ENCODE data around the gene TMEM63C.

Gene TMEM63C

DNA sequence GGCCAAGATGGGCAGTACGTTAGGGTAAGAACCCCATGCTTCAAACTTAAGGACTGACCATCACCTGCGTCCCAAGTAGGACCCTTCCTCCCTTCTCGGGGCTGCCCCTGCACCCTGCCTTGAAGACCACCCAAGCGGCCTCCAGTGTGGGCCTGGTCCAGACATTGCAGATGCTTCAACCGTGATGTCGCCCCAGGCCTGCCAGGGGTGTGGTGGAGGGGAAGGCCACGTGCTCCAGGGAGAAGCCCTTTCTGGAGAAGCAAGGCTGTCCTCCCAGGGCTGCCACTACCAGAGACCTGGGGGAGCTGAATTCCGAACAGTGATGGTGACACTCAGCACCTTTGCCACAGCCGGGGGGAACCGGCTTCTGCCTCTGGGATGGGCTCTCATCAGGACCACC is 76.1 kb downstream of the TMEM63C start:
- DNase-seq: no peak

GRCh38 chr14:77258566-77258965 is 77.0 kb downstream of the TMEM63C start:
- DNase-seq: no peak

- DNase-seq: no peak
Measured at GRCh38 chr14:77259025-77259715, 77.6 kb downstream of the TMEM63C start.

GRCh38 chr14:77260199-77260598 is 78.6 kb downstream of the TMEM63C start:
- DNase-seq: no peak

- no peak for DNase-seq
Measured at GRCh38 chr14:77260631-77261030, 79.0 kb downstream of the TMEM63C start.

DNA sequence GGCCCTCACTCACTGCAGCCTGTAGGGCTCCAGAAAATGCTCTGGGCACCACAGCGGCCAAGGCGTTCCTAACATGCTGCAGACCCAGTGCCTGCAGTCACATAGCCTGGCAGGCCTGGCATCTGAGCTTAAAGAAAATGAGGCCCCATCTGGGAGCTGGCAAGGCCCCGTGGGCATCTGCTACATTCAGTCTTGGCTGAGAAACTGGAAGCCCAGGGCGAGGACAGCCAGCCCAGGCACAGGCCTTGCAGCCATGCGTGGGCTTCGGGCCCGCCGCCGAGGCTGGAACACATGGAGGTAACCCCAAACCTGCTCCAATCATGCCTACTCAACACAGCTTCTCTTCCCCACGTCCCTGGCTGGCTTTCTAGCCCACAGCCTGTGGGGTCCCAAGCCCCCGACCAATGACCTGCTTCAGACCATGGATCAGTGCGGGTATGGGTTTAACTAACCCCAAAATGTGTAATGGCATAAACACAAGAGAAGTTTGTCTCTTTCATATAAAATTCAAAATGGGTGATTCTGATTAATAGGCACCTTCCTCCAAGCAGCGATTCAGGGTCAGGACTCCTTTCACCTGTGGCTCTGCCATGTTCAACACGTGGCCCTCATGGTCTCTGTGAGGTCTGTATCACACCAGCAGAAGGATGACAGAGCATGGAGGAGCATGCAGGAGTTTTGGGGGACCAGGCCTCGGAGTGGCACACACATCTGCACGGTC is 83.0 kb downstream of the TMEM63C start:
- no peak for DNase-seq

DNA sequence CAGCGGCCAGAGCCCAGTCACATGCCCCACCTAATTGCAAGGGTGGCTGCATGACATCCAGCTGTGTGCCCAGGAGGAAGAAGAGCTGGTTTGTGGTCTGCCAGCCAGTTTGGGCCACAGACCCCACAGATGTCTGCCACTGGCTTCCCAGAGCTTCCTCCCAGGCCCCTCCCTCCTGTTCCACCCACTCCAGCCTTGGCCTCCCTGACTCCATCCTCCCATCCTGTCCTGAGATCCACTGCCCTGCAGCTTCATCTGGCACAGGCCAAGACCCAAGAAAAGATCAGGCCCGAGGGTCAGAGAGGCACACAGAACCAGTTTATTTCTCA is 83.6 kb downstream of the TMEM63C start:
- DNase-seq: no peak

- no peak for DNase-seq
Measured at GRCh38 chr14:77265561-77266335, 84.2 kb downstream of the TMEM63C start.

DNA sequence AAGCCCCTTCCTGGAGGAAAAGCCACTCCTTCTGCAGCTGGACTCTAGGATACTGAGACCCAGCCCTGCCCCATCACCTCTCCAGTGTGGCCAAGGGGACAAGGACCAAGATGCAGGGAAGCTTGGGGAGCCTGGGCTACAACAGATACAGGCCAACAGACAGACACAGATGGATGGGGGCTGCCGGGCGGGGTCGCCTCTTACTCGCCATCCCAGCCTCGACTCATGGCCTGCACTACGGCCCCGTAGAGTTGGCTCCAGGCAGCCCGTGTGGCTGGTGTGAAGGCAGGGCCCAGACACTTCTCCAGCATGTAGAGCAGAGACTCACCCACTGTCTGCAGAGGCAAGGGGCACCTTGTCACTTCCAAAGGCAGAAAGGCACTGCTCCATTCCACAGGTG is 84.7 kb downstream of the TMEM63C start:
- no peak for DNase-seq

GRCh38 chr14:77267937-77268699 is 86.5 kb downstream of the TMEM63C start:
- no peak for DNase-seq

GRCh38 chr14:77268989-77269600 is 87.5 kb downstream of the TMEM63C start:
- DNase-seq: peak in 2 of 3 experiments; percentile 87 to 94

- DNase-seq: peak in 2 of 3 experiments; percentile 80 to 86
Measured at GRCh38 chr14:77270361-77271112, 88.9 kb downstream of the TMEM63C start.

DNA sequence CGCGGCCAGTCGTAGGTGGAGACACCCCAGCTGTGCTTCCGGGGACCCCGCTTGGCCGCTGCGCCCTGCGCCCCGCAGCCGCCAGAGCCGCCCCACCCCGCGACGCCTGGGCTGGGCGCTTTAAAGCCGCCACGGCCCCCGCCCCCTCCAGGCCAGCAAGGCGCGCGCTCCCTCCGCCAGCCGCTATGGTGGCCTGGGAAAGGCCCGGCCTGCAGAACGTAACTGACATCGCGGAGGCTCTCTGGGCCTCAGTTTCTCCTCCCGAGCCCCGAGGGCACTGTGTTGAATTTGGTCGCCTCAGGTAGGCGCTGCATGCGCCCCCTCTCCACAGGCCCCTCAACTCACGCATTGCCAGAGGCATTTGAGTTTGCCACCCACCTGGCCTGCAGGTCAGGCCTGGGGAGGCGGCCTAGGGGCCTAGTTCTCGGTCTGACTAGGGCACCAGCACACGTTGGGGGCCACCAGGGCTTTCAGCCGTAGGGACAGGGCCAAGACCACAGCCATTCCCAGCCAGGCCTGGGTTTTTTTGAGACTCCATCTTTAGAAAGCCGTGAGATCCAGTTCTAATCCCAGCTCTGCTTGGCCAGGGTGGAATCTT is 89.6 kb downstream of the TMEM63C start, which contains the start of gene NGB:
Gene NGB, minus strand, starts transcription at position 94 of the 598 bp plus-strand sequence. CDS start 269 bp downstream, outside the sequence.
- peak in 2 of 3 experiments; percentile 80 to 86 for DNase-seq

DNA sequence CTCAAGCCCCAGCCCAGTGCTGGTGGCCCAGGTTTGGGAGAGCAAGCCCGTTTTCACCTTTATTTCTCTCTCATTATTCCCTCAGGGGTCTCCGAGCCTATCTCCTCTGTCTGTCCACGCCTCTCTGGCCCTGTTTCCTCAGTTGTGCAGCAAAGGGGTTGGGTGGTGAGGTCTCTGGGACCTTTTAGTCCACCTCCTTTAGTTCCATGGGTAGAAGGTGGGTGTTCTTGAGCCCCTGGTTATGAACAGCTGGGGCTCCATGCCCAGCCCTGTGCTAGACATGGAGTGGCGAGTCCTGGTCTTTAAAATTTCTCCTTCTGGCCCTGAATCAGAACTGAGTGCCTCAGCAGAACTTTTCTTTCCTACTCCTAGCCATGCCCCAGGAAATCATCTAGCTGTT is 90.7 kb downstream of the TMEM63C start:
- no peak for DNase-seq

DNA sequence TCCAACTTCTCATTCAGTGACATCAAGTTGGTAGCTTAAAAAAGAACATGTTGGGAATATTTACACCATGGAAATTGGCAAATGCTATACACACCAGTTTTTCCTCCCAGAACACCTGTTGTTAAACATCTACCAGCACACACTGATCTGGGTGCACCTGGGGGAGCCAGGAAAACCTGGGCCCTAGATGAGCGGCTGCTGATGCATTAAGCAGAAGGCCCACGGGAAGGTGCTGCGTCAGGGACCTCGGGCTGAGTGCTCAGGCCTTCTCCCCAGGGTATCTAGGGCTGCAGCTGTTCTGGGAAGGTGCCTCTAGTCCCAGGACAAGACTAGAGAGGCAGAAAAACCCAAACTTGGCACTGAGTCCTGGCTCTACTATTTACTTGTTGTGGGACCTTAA is 92.2 kb downstream of the TMEM63C start:
- no peak for DNase-seq

DNA sequence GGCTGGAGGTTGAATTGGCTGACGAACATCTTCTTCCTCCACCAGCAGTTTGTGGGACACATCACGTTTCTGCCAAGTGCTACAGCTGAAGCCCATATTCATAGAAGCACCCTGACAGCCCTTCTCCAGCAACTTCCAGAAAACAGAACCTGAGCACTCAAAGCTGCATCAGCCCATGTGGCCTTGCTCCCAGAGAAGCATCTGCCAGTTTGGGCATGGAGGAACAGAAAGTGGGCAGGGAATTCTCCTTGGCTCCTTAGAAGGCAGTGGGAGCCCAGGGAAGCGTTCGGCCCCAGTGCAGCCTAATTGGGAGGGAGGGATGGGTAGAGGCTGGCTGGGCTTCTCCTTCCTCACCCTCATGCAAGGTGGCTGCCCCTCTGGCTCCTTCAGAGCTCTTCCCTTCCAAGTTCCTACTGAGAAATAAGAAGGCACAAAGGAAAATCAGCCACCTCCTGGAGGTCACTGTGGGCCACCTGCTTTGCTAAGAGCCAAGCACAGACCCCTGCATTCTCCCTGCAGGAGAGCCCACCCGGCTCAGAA is 93.5 kb downstream of the TMEM63C start:
- no peak for DNase-seq

DNA sequence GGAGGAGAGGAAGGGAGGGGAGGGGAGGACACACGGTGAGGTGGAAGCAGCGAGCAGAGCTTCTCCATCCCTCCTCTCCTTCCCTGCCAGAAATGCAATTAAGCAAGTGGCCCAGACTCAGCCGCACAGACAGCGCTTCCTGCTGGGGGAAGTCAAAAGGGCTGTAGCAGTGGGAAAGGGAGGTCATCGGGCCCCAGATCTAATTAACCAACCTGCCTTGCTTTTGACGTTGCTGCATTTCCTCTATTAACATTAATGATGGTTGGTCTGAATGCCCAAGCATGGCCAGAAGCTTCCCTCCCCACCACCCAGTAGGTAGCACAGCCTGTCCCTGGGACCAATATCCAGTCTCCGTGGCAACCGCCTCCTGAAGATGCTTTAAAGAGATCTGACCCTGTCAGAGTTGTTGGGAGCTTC is 94.0 kb downstream of the TMEM63C start:
- DNase-seq: no peak

DNA sequence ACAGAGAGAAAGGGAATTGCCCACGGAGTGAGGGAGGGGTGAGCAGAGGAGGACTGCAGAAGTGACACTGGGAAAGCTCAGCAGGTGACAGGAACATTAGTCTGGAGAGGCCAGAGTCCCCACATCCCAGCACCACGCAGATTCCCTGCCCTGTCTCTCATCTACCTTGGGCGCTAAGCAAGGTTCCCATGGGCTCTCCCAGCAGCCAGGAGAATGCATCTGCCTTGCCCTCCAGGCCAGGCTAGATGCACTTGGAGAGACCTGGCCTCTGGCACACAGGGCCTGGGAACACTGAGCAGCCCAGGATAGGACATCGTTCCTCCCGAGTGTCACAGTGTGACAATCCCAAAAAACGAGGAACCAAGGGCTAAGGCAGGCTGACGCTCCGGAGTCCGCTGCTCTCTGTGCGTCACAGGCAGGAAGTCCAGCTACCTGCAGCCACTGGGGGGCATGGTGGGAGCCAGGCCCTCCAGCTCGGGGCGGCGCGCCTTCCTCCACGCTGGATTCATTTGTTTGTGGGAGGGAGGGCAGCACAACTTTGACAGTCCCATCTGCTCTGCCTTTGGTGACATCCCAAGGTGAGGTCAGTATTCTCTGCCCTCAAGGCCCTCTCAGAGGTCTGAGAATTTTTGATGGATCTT is 94.8 kb downstream of the TMEM63C start:
- DNase-seq: no peak

- no peak for DNase-seq
Measured at GRCh38 chr14:77276959-77277358, 95.4 kb downstream of the TMEM63C start.

- no peak for DNase-seq
Measured at GRCh38 chr14:77278461-77279230, 97.0 kb downstream of the TMEM63C start.
